SK-N-SH (cell line): ENCODE data around the gene RAPGEF1. TPM values are rescaled to one million over a fixed set of nuclear protein-coding genes. Genes with fewer than 3 reads are reported as not detected.

Source experiments
- CTCF ChIA-PET: fragments of 300-600, 350-600 bp; formaldehyde crosslinking; extraction: SDS; loops from one replicate; lab custom pipeline; 2021; lab: Yijun Ruan, JAX
- POLR2A ChIA-PET: fragments of 350-600 bp; sonication (Branson Sonifier 250); formaldehyde crosslinking; extraction: SDS; loops from one replicate; lab custom pipeline; 2020; ENCODE audit warnings: antibody characterized with exemption, inconsistent platforms; lab: Yijun Ruan, JAX
- DNase-seq: peaks from one replicate; pipeline ENCODE4 v3.0.0; 2012
- H2AFZ ChIP-seq: fragments of 200-600 bp; sonication (generic); 2 replicates; pipeline ENCODE4 v1.8.1; 2016; ENCODE audit warnings: antibody characterized with exemption, mild to moderate bottlenecking, low read depth
- H3F3A ChIP-seq: fragments of 200-600 bp; sonication (generic); replicated peaks from 2 replicates; pipeline ENCODE3; 2016; ENCODE audit warnings: antibody characterized with exemption, mild to moderate bottlenecking; ENCODE audit not compliant: insufficient read depth
- H3K27ac ChIP-seq, 2 experiments: fragments of 200-500 bp in 1 of 2; fragments of 200-600 bp in 1 of 2; sonication (Bioruptor generic) in 1 of 2; sonication (generic), shearing (Covaris generic) in 1 of 2; 2 replicates each; pipeline versions ENCODE4 v1.5.1 to v1.6.1; 2014 to 2016; ENCODE audit warnings: low read depth in 2 of 2, inconsistent platforms in 1 of 2, low read length in 1 of 2, mild to moderate bottlenecking in 1 of 2, mixed read lengths in 1 of 2
- H3K27me3 ChIP-seq: fragments of 200-600 bp; sonication (generic), shearing (Covaris generic); 2 replicates; pipeline ENCODE4 v1.6.1; 2016; ENCODE audit warnings: mixed run types; ENCODE audit not compliant: insufficient read depth
- H3K36me3 ChIP-seq, 2 experiments: fragments of 200-500 bp in 1 of 2; fragments of 200-600 bp in 1 of 2; sonication (Bioruptor generic) in 1 of 2; sonication (generic) in 1 of 2; replicated peaks in 1 of 2; 2 replicates each; pipeline versions ENCODE3 to v1.5.1; 2014 to 2016; ENCODE audit warnings: low read length in 1 of 2, mild to moderate bottlenecking in 1 of 2; ENCODE audit not compliant: insufficient read depth in 2 of 2, control insufficient read depth in 1 of 2
- H3K4me1 ChIP-seq, 2 experiments: fragments of 200-500 bp in 1 of 2; fragments of 200-600 bp in 1 of 2; sonication (Bioruptor generic) in 1 of 2; sonication (generic), shearing (Covaris generic) in 1 of 2; 2 replicates each; pipeline versions ENCODE4 v1.5.1 to v1.6.1; 2014 to 2016; ENCODE audit warnings: low read depth in 1 of 2, low read length in 1 of 2, mixed run types in 1 of 2; ENCODE audit not compliant: insufficient read depth in 2 of 2, control insufficient read depth in 1 of 2
- H3K4me2 ChIP-seq: fragments of 200-600 bp; sonication (generic), shearing (Covaris generic); 2 replicates; pipeline ENCODE4 v1.6.1; 2017; ENCODE audit warnings: mixed run types
- H3K4me3 ChIP-seq, 2 experiments: fragments of 200-500 bp in 1 of 2; fragments of 200-600 bp in 1 of 2; sonication (Bioruptor generic) in 1 of 2; sonication (generic), shearing (Covaris generic) in 1 of 2; 2 replicates each; pipeline versions ENCODE4 v1.5.1 to v1.8.1; 2014 to 2016; ENCODE audit warnings: low read depth in 2 of 2, inconsistent platforms in 1 of 2, low read length in 1 of 2, mild to moderate bottlenecking in 1 of 2, mixed read lengths in 1 of 2, moderate library complexity in 1 of 2
- H3K79me2 ChIP-seq: fragments of 200-600 bp; sonication (generic); 2 replicates; pipeline ENCODE4 v1.8.1; 2017; ENCODE audit warnings: mild to moderate bottlenecking; ENCODE audit not compliant: insufficient read depth
- H3K9ac ChIP-seq: fragments of 200-600 bp; sonication (generic); 2 replicates; pipeline ENCODE4 v1.6.1; 2017; ENCODE audit warnings: mixed run types
- H3K9me2 ChIP-seq: fragments of 200-600 bp; sonication (generic); 2 replicates; pipeline ENCODE4 v1.6.1; 2017; ENCODE audit warnings: mixed run types
- H3K9me3 ChIP-seq: fragments of 200-600 bp; sonication (generic); 2 replicates; pipeline ENCODE4 v1.6.1; 2017; ENCODE audit warnings: mixed run types, mild to moderate bottlenecking, moderate library complexity
- H4K20me1 ChIP-seq: fragments of 200-600 bp; sonication (generic); 2 replicates; pipeline ENCODE4 v1.6.1; 2017; ENCODE audit warnings: mild to moderate bottlenecking, mixed run types; ENCODE audit not compliant: insufficient read depth
- CHD2 ChIP-seq: fragments of 150-350 bp; IDR thresholded peaks from 2 replicates; pipeline ENCODE4 v1.6.1; 2018; ENCODE audit warnings: low read length; ENCODE audit not compliant: partially characterized antibody
- CTCF ChIP-seq: fragments of 200-600 bp; sonication (generic); IDR thresholded peaks from 2 replicates; pipeline ENCODE4 v1.6.1; 2017; ENCODE audit warnings: antibody characterized with exemption, mild to moderate bottlenecking, moderate library complexity
- ELF1 ChIP-seq: IDR thresholded peaks from 2 replicates; pipeline ENCODE4 v1.4.0; 2012
- EP300 ChIP-seq, 2 experiments: IDR thresholded peaks; 2 replicates each; pipeline versions ENCODE4 v1.4.0 to v1.6.1; 2012; ENCODE audit warnings: borderline replicate concordance in 1 of 2, low read depth in 1 of 2, low read length in 1 of 2
- EZH2phosphoT487 ChIP-seq: fragments of 200-600 bp; sonication (generic); IDR thresholded peaks from 2 replicates; pipeline ENCODE4 v1.6.1; 2017; ENCODE audit warnings: low read depth, mixed run types, mild to moderate bottlenecking, antibody characterized with exemption, moderate library complexity, borderline replicate concordance
- FOXJ3 ChIP-seq: sonication (generic); formaldehyde crosslinking; IDR thresholded peaks from 2 replicates; pipeline ENCODE4 v1.5.1; 2020; ENCODE audit warnings: mild to moderate bottlenecking, missing genetic modification reagents
- FOXM1 ChIP-seq: IDR thresholded peaks from 2 replicates; pipeline ENCODE4 v1.4.0; 2012; ENCODE audit warnings: low read depth, mild to moderate bottlenecking
- GABPA ChIP-seq: IDR thresholded peaks from 2 replicates; pipeline ENCODE4 v1.4.0; 2012; ENCODE audit warnings: low read depth, mild to moderate bottlenecking
- GATA2 ChIP-seq: sonication (generic); formaldehyde crosslinking; IDR thresholded peaks from 2 replicates; pipeline ENCODE4 v1.5.0; 2020; ENCODE audit warnings: mild to moderate bottlenecking, missing genetic modification reagents
- MEF2A ChIP-seq: IDR thresholded peaks from 2 replicates; pipeline ENCODE4 v1.4.0; 2012; ENCODE audit warnings: low read depth, borderline replicate concordance
- MXI1 ChIP-seq: IDR thresholded peaks from 2 replicates; pipeline ENCODE4 v1.6.1; 2012; ENCODE audit warnings: mild to moderate bottlenecking, low read depth, low read length, improper control_type of control experiment
- NFIC ChIP-seq: IDR thresholded peaks from 2 replicates; pipeline ENCODE4 v1.4.0; 2012; ENCODE audit warnings: borderline replicate concordance
- NRF1 ChIP-seq: IDR thresholded peaks from 2 replicates; pipeline ENCODE4 v1.6.1; 2012; ENCODE audit warnings: low read depth, mild to moderate bottlenecking, low read length
- POLR2AphosphoS5 ChIP-seq: IDR thresholded peaks from 2 replicates; pipeline ENCODE4 v1.6.1; 2012; ENCODE audit warnings: low read depth, low read length
- RAD21 ChIP-seq: IDR thresholded peaks from 2 replicates; pipeline ENCODE4 v1.6.1; 2012; ENCODE audit warnings: mild to moderate bottlenecking, low read length
- RXRA ChIP-seq: IDR thresholded peaks from 2 replicates; pipeline ENCODE4 v1.4.0; 2012; ENCODE audit warnings: low read depth, mild to moderate bottlenecking, borderline replicate concordance
- SMC3 ChIP-seq: IDR thresholded peaks from 2 replicates; pipeline ENCODE4 v1.6.1; 2012; ENCODE audit warnings: low read depth, low read length, improper control_type of control experiment
- TCF12 ChIP-seq: IDR thresholded peaks from 2 replicates; pipeline ENCODE4 v1.4.0; 2012
- TEAD4 ChIP-seq: IDR thresholded peaks from 2 replicates; pipeline ENCODE4 v1.4.0; 2012; ENCODE audit warnings: mild to moderate bottlenecking, borderline replicate concordance; ENCODE audit not compliant: insufficient read depth
- USF2 ChIP-seq: fragments of 150-350 bp; IDR thresholded peaks from 2 replicates; pipeline ENCODE4 v1.6.1; 2017; ENCODE audit warnings: antibody characterized with exemption, low read length, low read depth, borderline replicate concordance
- YY1 ChIP-seq: IDR thresholded peaks from 2 replicates; pipeline ENCODE4 v1.4.0; 2012; ENCODE audit warnings: low read depth, mild to moderate bottlenecking
- WGBS: methylation state at CpG from one replicate; pipeline ENCODE4 v1.1.6; 2017; ENCODE audit warnings: low lambda C conversion rate; 5-methylcytosine and 5-hydroxymethylcytosine counted together
- polyA plus RNA-seq, 3 experiments: library from polyadenylated mRNA; depleted of rRNA; stranded (reverse); fragments of >200 nt; gene quantifications; 2 replicates each; pipeline ENCODE4 v1.2.3, GENCODE V29; 2012

The RAPGEF1 gene
- polyA plus RNA-seq, 1 of the 3 experiments (the other 2 are of a cell fraction) = 26.2 TPM

GRCh38 chr9:131747352-131747751 is 7.5 kb upstream of the RAPGEF1 start:
- Histone ChIP-seq H3K36me3 (no peaks in the 10 kb centered on the region), H3K27ac (no peak overlapping the region), H3K4me3 (peak overlapping the region in 1 of 2 experiments; percentile 47; a peak in 1 of 4 replicates), H3K9me3 (no peaks in the 10 kb centered on the region), H3K9ac (no peak overlapping the region), H4K20me1 (no peaks in the 10 kb centered on the region), H3F3A (no peaks in the 10 kb centered on the region), H3K27me3 (no peaks in the 10 kb centered on the region), H3K9me2 (no peaks in the 10 kb centered on the region), H3K79me2 (no peaks in the 10 kb centered on the region), H2AFZ (no peak overlapping the region), H3K4me1 (no peaks in the 10 kb centered on the region), H3K4me2 (no peak overlapping the region)
- TF ChIP-seq FOXM1 (no peak), SMC3 (peak; percentile 74), RAD21 (peak; percentile 85), CTCF (peak; percentile 75), MEF2A (no peak), GABPA (no peak)
- CTCF ChIA-PET = interaction anchor here (0.7 to 5.4 kb wide), 6 partner anchors 12 to 398 kb away, joined by 3 to 55 read pairs (median 4); no protein-coding TSS in a partner anchor
- 23% methylated on average over 5 of the region's 5 CpGs for WGBS
- DNase-seq = peak; percentile 52
- POLR2A ChIA-PET = no interaction called here

- Histone ChIP-seq H3K27me3 (no peaks in the 10 kb centered on the region), H3F3A (no peaks in the 10 kb centered on the region), H3K79me2 (no peaks in the 10 kb centered on the region), H3K4me3 (no peak overlapping the region), H3K9ac (no peak overlapping the region), H3K4me2 (no peak overlapping the region), H2AFZ (no peak overlapping the region), H3K9me2 (no peaks in the 10 kb centered on the region), H3K9me3 (no peaks in the 10 kb centered on the region), H3K36me3 (no peaks in the 10 kb centered on the region), H3K27ac (no peak overlapping the region), H3K4me1 (no peaks in the 10 kb centered on the region), H4K20me1 (no peaks in the 10 kb centered on the region)
- no peak for DNase-seq
- ChIA-PET CTCF (interaction anchor here (0.7 to 9.9 kb wide), 7 partner anchors 6 to 396 kb away, joined by 3 to 78 read pairs (median 4); no protein-coding TSS in a partner anchor), POLR2A (no interaction called here)
- 83% methylated on average over 2 of the region's 2 CpGs for WGBS
- TF ChIP-seq USF2 (no peak), CHD2 (no peak), GATA2 (no peak)
These were observed 5.7 kb upstream of the RAPGEF1 start for GRCh38 chr9:131745610-131746009.

- no peaks in the 10 kb centered on the region for H3K79me2 ChIP-seq
- POLR2A ChIA-PET = no interaction called here
- H3K4me3 ChIP-seq = no peak overlapping the region
- CTCF ChIA-PET = interaction anchor here (0.9 to 9.9 kb wide), 5 partner anchors 7 to 395 kb away, joined by 3 to 78 read pairs (median 4); no protein-coding TSS in a partner anchor
- no peak for DNase-seq
- no peaks in the 10 kb centered on the region for H4K20me1 ChIP-seq
- H2AFZ ChIP-seq = no peak overlapping the region
- H3F3A ChIP-seq = no peaks in the 10 kb centered on the region
- WGBS = 87% methylated on average over 8 of the region's 8 CpGs
- no peak overlapping the region for H3K4me2 ChIP-seq
- H3K4me1 ChIP-seq = no peaks in the 10 kb centered on the region
- no peaks in the 10 kb centered on the region for H3K9me3 ChIP-seq
- no peaks in the 10 kb centered on the region for H3K9me2 ChIP-seq
- H3K36me3 ChIP-seq = no peaks in the 10 kb centered on the region
- no peak overlapping the region for H3K27ac ChIP-seq
- no peak overlapping the region for H3K9ac ChIP-seq
- H3K27me3 ChIP-seq = no peaks in the 10 kb centered on the region
- TF ChIP-seq RXRA = no peak
- TF ChIP-seq EZH2phosphoT487 = no peak
- TF ChIP-seq NRF1 = no peak
- no peak for TF ChIP-seq RAD21
- no peak for TF ChIP-seq EP300 (IDR thresholded peaks at IDR 0.05; ENCODE audit: borderline replicate concordance in 1 of 2, low read depth in 1 of 2, low read length in 1 of 2)
- TF ChIP-seq POLR2AphosphoS5 = no peak
- no peak for TF ChIP-seq USF2
- TF ChIP-seq GATA2 = no peak
- TF ChIP-seq FOXJ3 = no peak
- no peak for TF ChIP-seq TEAD4
- no peak for TF ChIP-seq NFIC
- TF ChIP-seq CHD2 = no peak
- no peak for TF ChIP-seq ELF1
- no peak for TF ChIP-seq MXI1
- TF ChIP-seq TCF12 = no peak
- TF ChIP-seq YY1 = no peak
These were observed 4.9 kb upstream of the RAPGEF1 start for GRCh38 chr9:131744720-131745201.
